Fibroblast of skin of back (primary cell): Measurements from ENCODE around the gene CARMIL3.
A peak's percentile ranks its signal among the peaks of the same experiment; 100 is the strongest.
"Not testable (repeated sequence)": the region's sequence is repeated elsewhere in the genome, so short reads cannot be mapped to it uniquely, and the experiment has no call there.

Experiments
- DNase-seq: peaks from one replicate; pipeline ENCODE4 v3.0.0-alpha.2; 2013

CARMIL3 gene

DNA sequence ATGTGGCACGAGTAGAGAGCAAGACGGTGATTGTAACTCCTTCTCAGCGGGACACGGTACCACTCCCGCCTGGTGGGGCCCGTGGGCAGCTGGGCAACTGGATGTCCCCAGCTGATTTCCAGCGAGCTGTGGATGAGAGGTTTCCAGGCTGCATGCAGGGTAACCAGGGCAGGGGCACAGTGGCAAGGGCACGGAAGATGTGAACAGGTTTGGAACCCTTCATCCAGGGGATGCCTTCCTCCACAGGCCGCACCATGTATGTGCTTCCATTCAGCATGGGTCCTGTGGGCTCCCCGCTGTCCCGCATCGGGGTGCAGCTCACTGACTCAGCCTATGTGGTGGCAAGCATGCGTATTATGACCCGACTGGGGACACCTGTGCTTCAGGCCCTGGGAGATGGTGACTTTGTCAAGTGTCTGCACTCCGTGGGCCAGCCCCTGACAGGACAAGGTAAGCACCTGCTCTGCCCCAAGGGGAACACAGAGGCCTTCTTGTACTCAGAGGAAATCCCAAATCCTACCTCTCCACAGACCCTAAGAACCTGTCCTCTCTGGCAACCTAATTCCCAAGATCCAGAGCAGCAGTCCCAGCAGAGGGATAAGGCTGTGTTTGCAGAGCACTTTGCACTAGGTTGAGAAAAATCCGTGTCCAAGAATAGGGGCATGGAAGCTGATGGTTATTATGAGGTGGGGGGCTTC is 46.6 kb downstream of the CARMIL3 start:
- no peak for DNase-seq

DNA sequence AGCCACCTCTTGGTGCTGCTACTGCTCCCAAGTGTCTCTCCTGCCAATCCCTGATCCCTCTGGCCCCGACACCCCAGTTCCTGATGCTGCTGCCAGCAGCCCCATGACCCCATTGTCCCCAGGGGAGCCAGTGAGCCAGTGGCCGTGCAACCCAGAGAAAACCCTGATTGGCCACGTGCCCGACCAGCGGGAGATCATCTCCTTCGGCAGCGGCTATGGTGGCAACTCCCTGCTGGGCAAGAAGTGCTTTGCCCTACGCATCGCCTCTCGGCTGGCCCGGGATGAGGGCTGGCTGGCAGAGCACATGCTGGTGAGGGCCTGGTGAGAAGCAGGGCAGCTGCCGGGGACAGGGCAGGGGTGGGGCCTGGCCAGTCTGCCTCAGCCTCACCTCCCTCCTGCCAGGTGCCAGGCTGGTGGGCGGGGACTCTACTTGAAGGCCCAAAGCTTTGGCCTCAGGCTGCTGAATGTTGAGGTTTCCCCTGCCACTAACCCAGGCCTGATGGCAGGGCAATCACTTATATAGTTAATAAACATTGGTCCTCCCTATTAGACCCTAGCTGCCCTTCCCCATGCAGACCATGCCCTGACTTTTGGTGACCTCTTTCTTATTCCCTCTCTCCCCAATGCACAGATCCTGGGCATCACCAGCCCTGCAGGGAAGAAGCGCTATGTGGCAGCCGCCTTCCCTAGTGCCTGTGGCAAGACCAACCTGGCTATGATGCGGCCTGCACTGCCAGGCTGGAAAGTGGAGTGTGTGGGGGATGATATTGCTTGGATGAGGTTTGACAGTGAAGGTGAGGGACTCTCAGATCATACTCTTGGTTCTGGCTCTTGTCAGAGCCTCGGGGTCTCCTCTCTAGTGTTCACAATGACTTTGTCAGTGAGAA is 47.4 kb downstream of the CARMIL3 start:
- DNase-seq, result no peak

DNA sequence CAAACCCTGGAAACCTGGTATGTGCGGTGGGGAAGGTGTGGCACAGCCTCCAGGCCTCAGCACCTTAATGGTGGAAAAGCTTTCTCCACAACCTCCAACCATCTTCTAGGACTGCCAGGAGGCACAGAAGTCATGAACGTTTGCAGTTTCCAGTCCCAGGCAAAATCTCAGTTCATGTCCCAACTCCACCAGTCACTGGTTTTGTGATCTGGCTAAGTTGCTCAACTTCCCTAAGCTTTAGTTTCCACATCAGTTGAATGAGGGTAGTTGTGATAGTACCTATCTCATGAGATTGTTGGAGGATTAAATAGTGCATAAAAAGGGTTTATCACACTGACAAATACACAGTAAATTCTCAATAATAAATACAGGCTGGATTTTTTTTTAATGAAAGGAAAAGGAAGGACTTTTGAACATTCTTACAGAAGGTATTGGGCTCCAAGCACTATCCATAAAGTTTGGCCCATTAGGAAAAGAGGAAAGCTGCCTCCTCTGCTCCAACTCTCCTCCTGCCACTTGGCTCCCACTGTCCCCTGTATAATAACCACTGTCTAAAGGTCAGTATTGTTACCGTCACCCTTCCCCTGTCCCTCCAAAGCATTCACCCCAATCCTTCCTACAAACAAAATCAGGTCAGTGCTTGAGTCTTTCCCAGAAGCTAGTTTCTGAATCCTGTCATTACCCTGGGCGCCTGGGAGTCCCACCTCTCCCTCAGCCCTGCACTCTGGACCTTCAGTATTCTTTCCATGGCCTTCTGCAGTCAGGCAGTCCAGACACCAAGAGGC is 48.6 kb downstream of the CARMIL3 start:
- DNase-seq, result no peak

DNA sequence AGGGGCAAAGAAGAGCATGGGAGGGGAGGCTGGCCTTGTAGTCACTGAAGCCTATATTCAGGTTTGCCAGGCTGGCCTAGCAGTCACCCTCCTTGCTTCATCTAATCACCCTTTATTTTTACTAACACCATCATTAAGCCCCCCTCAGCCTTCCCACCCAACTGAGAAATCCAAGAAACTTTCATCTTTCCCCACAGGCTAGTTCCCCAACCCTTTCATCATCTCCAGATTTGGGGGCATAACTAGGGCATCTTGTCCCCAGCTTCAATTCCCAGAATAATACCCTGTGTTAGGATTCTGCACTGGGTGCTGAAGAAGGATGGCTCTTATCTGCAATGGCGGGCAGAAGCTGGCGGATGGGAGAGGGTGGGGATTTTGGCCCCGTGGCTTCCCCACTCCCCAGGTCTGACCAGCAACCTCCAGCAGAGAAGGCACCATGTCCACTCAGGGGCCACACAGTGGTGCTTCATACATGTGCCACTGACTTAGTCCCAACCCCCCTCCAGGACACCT is 49.2 kb downstream of the CARMIL3 start:
- no peak for DNase-seq

DNA sequence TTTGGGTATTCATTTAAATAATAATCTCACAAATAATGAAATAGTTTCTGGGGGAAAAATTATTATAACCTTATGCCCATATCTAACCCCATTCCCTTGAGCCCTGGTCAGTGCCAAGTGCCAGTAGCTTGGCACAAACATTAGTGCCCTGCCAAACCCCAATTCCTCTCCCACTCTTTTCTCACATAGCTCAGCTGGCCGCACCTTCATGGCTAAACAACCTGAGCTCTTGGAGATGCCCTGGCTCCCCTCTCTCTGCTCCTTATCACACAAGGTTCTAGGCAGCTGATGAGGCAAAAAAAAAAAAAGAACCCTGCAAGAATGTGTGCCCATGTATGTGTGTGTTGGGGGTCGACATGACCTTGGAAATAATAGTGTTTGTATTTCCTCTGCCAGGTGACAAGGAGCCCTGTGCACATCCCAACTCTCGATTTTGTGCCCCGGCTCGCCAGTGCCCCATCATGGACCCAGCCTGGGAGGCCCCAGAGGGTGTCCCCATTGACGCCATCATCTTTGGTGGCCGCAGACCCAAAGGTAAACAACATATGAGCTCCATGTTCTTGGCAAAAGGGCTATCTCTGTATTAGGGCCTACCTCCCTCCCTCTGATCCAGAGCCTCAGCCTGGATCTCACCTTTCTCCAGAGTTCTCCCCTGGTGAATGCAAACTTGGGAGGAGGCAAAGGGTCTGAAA is 50.7 kb downstream of the CARMIL3 start:
- no peak for DNase-seq

DNA sequence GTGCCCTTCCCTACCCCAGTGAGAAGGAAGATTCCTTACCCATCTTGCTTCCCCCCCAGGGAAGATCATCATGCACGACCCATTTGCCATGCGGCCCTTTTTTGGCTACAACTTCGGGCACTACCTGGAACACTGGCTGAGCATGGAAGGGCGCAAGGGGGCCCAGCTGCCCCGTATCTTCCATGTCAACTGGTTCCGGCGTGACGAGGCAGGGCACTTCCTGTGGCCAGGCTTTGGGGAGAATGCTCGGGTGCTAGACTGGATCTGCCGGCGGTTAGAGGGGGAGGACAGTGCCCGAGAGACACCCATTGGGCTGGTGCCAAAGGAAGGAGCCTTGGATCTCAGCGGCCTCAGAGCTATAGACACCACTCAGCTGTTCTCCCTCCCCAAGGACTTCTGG is 51.6 kb downstream of the CARMIL3 start:
- DNase-seq, result no peak

DNA sequence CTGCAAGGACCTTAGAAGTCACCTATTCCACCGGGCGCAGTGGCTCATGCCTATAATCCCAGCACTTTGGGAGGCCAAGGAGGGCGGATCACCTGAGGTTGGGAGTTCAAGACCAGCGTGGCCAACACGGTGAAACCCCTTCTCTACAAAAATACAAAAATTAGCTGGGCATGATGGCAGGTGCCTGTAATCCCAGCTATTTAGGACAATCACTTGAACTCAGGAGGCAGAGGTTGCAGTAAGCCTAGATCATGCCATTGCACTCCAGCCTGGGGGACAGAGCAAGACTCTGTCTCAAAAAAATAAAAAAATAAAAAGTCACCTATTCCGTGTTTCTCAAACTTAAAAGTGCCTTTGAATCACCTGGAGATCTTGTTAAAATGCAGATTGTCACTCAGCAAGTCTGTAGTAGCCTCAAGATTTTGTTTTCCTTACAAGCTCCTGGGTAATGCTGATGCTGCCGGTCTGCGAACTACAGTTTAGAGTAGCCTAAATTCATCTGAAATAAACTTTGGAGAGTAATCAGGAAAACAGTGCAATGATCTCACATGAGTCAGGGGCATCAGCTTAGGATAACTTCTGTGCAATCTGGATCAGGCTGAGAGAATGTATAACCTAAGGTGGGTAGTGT is 53.9 kb downstream of the CARMIL3 start:
- not testable (repeated sequence) for DNase-seq

DNA sequence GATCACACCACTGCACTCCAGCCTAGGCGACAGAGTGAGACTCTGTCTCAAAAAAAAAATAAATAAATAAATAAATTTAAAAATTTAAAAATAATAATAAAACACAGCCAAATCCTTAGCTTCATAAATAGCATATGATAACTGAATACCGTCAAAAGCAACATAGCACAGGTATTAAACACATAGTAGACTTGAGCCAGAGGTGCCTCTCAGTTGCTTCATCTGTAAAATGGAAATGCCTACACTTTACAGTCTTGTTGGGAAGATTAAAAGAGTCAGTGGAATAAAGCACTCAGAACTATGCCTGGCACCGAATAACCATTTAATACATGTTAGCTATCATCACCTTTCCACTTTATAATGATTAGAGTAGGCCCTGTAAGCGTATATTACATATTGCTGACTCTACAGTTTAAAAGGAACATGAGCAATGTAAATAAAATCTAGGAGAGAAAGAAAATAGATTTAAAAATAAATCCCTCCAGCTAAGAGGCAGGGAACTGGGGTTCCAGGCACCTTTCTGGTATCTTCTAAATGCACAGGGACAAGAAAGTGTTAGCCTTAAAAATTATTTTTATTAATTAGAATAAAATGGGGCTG is 55.0 kb downstream of the CARMIL3 start:
- DNase-seq, result no peak

DNA sequence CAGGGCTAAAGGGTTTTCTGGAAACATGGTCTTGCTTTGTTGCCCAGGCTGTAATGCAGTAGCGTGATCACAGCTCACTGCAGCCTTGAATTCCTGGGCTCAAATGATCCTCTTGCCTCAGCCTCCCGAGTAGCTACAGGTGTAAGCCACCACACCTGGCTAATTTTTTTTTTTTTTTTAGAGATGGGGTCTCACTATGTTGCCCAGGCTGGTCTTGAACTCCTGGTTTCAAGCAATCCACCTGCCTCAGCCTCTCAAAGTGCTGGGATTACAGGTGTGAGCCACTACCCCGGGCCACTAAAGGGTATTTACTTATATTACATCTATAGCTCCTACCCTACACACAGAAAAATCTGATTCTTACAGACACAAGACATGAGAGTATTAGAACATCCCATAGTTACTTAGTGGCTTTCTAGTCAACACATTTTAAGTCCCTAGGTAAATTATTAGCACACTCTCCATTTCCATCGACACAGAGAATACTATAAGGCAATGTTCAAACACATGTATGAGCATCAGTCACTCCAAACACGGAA is 56.6 kb downstream of the CARMIL3 start:
- no peak for DNase-seq

DNA sequence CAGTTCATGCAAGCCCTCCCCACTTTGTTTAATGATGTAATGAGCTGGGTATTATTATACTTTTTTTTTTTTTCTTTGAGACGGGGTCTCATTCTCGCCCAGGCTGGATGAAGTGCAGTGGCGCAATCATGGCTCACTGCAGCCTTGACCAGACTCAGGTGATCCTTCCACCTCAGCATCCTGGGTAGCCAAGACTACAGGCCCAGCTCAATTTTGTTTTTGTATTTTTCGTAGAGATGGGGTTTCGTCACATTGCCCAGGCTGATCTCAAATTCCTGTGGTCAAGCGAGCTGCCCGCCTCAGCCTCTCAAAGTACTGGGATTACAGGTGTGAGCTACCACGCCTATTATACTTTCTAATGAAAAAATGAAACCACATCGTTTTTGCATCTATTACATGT is 58.3 kb downstream of the CARMIL3 start:
- DNase-seq, result no peak

DNA sequence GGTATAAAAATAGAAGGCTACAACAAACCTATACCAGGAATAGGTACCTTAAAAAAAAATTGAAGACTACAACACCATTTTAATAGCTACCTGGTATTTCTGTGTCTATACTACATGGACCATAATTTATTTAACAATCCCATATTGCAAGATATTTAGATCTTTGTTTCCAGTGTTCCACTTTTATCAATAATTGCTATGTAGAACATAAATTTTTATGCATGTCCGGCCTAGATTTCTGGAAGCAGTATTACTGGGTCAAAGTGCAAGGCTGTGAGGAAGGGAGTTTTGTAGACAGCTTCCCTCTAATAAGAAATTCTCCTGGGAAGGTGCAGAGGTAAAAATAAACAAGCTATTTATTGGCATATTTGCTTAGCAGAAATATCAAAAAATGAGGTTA is 58.7 kb downstream of the CARMIL3 start:
- no peak for DNase-seq

DNA sequence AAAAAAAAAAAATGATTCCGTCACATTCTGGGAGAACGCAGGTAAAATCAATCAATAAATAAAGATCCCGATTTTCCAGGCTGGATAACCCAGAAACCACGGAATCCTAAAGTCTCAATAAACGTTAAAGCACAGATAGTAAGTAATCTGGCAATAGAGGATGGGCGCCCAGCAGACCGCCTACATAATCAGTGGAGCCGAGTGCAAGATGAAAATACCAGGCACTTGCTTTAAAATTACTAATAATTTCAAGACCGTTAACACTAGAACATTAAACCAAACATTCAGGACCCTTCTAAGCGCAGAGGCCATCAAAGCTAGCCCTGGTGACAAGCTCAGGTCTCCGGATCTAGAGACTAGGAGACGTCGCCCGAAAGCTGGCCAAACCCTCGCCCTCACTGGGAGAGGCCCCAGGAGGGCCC is 61.6 kb downstream of the CARMIL3 start:
- DNase-seq, result no peak

DNA sequence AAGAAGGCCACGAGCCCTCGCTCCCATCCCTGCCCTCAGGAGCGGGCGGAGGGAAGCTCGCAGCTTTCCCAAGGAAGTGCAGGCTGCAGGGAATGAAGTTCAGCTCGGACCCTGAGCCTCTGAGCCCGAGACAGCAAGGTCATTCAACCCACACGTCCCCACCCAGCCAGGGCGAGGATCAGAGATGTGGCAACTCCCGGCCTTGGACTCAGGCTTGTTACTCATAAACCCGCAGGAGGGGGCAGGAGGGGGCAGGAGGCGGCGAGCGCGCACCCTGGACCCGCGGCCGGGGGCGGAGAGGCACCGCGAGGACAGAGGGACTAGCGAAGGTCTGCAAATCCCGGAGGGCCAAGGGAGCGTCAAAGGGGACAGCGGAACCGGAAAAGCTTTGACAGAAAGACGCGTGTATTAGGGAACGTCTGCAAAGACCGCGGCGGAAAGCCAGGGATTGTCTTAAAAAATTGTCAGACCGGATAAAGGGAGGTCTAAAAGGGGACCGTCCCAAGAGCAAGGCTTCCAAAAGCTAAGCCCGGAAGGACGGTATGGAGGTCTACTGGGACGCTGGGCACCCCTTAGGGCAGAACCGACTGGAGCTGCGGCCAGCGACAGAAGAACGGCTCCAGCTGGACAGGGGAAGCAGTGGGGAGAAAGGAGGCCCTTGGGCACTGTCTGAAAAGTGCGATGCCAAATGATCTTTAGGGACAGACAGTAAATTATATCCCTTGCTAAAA is 62.2 kb downstream of the CARMIL3 start:
- DNase-seq, result peak; percentile 94

DNA sequence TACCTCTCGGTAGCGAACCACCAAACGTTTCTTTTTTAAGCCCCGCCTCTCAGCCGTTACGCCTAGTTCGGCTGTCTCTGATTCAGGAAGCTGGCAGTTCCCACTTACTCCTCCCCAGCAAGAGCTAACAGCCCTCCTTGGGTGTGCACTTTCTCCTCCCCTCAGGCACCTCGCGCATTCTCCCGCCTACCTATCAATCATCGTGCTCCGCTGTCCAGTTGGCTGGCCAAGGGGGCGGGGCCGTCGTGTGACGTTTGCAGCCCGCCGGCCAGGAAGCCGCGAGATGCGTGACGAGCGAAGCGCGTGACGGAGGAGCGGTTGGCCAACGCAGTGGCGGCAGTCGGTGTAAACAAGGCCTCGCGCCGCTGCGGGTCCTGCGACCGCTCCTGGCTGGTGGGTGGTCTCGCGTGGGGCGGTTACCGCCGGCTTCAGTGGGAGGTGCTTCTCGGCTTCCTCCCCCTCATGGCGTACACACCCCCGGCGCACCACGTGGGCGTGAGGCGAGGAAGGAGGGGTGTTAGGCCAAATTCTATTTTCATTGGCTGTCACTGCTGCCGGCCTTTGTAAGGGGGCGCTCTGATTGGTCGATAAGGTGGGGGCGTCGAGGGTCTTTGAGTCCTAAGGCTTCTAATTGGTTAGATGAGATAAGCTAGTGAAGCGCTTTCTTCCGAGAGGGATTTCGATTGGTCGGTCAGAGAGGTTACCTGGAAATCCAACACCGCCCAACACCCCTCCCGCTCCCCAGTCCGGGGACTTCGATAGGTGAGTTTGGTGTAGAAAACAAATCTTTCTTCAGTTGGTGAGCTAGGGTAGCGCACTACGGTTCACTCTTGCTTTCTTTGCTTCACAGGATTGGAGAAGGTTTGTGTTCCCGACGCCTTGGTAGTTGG is 63.0 kb downstream of the CARMIL3 start, which contains the start of the genes DCAF11 and NRL:
DCAF11 (plus strand) TSS at position 246 of the 890 bp plus-strand sequence. CDS start 818 bp downstream, outside the sequence.
NRL (minus strand) TSS at position 418 of the 890 bp plus-strand sequence. CDS start 32,101 bp downstream, outside the sequence.
- DNase-seq, result peak; percentile 100

DNA sequence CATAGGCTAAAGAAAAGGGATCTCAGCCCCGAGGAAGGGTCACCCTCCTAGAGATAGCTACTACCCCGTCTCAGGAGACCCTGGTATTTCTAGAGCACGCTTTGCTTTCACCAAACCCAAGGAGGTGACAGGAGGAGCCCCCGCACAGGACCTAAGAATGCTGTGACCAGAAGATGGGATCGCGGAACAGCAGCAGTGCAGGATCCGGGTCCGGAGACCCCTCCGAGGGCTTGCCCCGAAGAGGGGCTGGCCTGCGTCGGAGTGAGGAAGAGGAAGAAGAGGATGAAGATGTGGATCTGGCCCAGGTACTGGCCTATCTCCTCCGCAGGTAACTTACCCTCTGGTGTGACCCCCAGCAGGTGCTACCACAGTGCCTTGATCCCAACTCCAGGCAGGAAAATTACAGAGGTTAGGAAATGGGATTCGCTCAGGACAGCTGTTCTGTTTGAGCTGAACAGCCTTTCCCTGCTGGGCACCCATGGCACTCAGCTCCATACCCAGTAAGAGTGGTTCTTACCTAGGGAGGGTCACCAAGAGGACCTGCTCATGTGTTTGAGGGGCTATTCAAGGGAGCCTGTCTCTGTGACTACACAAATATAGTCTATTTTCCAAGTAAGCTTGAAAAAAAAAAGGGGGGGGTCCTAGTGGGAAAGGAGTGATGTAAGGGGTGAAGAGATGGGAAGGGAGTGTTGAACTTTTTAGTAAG is 63.8 kb downstream of the CARMIL3 start:
- no peak for DNase-seq

DNA sequence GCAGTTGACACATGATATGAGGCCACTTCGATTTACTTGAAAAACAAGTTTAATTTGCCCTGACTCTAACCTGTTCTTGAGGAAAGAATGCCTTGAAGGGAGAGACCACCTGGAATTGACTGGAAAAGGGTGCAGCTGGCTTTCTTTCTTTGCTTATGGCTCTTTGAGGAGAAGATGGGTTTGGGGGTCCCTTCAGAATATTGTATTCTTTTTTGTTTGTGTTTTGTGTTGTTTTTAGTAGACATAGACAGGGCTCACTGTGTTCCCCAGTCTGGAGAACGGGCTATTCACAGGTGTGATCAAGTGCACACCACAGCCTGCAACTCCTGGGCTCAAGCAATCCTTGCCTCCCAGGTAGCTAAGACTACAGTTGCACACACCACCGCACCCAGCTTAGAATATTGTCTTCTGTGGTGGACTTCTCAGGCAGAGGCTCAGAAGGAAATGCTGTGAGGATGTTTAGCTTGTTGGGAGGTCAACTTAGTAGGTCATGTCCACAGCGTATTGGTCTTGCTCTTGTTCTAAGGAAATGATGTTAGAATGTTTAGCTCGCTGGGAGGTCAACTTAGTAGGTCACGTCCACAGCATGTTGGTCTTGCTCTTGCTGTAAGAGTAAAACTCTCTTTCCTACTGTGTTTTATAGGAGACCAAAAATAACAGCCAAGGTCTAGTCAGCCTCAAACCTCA is 64.5 kb downstream of the CARMIL3 start:
- no peak for DNase-seq

DNA sequence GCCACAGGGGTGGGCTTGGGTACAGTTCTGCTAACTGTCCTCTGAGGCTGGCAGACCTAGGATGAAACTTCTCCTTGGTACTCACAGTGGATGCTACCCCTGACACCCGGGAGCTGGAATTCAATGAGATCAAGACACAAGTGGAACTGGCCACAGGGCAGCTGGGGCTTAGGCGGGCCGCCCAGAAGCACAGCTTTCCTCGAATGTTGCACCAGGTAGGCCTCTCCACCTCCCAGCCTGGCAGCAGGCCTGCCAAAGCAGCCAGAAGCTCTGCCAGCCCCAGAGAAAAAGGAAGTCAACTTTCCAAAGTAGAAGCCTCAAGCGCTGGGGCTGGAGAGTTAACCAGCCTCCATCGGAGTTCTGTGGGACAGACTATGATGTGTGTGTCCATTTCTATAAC is 65.4 kb downstream of the CARMIL3 start:
- DNase-seq, result no peak
